Measurements from ENCODE around the gene RAB11FIP5. TPM values are rescaled to one million over a fixed set of nuclear protein-coding genes. Genes with fewer than 3 reads are reported as not detected.
A peak's percentile ranks its signal among the peaks of the same experiment; 100 is the strongest.
"Not testable (repeated sequence)": the region's sequence is repeated elsewhere in the genome, so short reads cannot be mapped to it uniquely, and the experiment has no call there.

Gene RAB11FIP5
- total RNA-seq, 1 experiment from 2014 or later = 43.8 TPM

DNA sequence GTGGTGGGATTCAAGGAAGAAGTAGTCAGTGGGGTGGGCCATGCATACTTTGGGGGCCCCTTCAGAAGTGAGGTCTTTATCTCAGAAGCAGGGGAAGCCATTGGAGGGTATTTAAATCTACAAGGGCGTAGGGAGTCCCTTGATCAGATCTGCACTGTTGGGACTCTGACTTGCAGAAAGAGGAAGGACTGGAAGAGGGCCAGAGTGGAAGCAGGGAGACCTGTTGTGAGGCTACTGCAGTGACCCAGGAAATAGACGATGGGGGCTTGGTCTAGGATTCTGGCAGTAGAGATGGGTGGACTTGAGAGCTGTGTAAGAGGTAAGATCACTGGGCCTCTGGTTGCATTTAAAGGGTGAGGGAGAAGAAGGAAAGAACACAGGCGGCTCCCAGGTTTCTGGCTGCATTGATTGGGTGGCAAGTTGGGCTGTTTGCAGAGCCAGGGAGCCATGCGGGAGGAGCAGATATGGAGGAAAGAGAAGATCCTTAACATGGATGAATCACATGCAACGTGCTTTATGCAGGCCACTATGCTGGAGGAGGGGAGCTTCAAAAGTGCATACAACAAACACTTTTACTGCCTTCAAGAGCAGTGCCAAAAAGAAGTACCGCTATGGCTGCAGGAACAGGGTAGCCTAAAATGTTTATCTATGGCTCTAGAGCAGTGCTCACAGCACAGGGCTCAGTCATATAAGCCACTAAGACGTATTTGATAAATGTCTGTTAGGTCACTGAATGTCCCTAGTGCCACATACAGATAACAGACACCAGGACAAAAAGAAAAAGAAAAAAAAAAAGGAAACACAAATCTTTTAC lies 43.5 kb downstream of the RAB11FIP5 start:
- peaks cover 2% of the 10 kb centered on the region; the same call in 1 of the 2 replicates for H3K36me3 ChIP-seq
- H3K4me3 ChIP-seq = no peak overlapping the region; the same call in 1 of the 2 replicates
- H3K9me3 ChIP-seq = no peaks in the 10 kb centered on the region
- DNase-seq = no peak
- H3K27me3 ChIP-seq = no peaks in the 10 kb centered on the region

DNA sequence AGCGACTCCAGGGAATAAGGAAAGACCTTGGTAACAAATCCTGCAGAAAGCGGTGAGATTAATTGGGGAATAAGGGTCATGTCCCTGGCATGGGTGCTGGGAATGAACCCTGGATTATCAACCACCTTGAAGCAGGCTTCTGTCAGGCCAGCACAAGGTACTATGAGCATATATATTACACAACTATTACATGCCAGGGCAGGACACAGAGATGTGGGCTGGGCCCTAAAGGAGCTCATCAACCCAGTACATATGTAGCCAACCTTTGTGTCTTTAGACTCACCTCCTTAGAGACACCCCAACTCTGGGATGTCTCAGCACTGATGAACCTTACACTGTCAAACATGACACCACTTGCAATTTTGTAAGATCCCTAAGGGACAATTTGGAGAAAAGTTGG lies 44.6 kb downstream of the RAB11FIP5 start:
- Histone ChIP-seq H3K36me3 (peaks cover 2% of the 10 kb centered on the region; the same call in 1 of the 2 replicates), H3K9me3 (no peaks in the 10 kb centered on the region), H3K27me3 (no peaks in the 10 kb centered on the region), H3K4me3 (no peak overlapping the region)
- no peak for DNase-seq

DNA sequence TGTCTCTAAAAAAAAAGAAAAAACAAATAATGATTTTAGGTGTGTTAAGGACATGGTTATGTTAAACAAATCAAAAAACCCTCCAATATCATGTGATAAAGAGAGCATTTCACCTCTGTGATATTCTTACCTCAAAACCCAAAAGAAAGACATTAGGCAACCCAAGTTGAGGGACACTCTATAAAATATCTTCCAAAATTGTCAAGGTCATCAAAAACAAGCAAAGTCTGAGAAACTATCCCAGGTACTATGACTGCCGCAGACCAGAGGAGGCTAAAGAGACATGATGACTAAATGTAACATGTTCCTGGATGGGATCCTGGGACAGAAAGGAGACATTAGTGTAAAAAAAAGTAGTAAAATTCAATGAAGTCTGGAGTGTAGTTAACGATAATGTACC lies 45.7 kb downstream of the RAB11FIP5 start:
- no peaks in the 10 kb centered on the region for H3K27me3 ChIP-seq
- DNase-seq = no peak

DNA sequence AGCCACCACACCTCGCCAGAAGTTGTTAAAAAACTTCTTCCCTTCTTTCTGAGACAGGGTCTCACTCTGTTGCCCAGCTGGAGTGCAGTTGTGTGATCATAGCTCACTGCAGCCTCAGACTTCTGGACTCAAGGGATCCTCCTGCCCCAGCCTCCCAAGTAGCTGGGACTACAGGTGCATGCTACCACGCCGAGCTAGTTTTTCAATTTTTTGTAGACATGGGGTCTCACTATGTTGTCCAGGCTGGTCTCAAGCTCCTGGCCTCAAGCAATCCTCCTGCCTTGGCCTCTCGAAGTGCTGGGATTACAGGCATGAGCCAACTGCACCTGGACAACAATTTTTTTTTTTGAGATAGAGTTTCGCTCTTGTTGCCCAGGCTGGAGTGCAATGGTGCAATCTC lies 47.7 kb downstream of the RAB11FIP5 start:
- not testable (repeated sequence) for DNase-seq, H3K9me3 ChIP-seq, H3K27me3 ChIP-seq, H3K36me3 ChIP-seq, H3K4me3 ChIP-seq

More for the DNA sequence above, 45.7 kb downstream of the RAB11FIP5 start:
- Histone ChIP-seq H3K36me3 (peaks cover 2% of the 10 kb centered on the region; the same call in 1 of the 2 replicates), H3K9me3 (no peaks in the 10 kb centered on the region), H3K4me3 (no peak overlapping the region)

DNA sequence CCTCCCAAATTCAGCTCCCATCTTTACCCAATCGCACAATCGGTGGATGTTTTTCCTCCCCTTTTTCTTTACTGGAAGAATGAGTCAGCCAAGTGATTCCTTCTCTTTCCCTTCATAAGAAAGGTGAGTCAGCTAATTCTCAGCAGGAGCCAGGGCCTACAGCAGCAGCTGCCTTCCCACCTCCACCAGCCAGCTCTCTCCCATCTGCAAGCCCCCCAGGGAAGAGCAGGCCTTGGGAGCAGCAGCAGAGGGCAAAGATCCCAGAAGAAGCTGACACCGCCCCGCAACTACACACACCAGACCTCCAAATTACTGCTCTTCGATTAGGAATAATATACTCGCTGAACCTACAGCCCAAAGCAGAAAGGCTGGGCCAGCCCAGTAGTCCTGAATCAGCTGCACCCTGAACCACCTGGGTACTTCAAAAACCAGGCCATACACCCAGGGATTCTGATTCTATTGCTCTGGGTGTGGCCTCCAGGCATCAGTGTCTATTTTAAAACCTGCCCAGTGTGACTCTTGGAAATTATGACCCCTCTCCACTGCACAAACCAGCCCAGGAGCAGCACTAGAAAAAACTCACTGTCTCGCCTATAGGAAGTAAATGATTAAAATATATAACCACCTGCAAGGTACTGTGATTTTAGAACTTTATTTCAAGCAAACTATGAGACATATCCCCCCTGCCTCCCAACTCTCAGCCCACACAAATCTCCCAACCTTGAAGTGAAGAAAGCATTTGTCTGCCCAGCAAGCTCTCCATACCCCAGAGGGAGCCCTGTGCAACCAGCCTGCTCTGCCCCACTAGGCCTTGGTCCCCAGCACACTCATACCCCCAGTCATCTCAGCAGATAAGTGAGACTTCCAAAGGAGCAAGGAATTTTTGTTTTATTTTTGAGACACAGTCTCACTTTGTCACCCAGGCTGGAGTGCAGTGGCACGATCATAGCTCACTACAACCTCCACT lies 48.6 kb downstream of the RAB11FIP5 start:
- H3K4me3 ChIP-seq = no peak overlapping the region
- peaks cover 2% of the 10 kb centered on the region; the same call in 1 of the 2 replicates for H3K36me3 ChIP-seq
- no peaks in the 10 kb centered on the region for H3K27me3 ChIP-seq
- no peaks in the 10 kb centered on the region for H3K9me3 ChIP-seq
- peak; percentile 82 for DNase-seq

DNA sequence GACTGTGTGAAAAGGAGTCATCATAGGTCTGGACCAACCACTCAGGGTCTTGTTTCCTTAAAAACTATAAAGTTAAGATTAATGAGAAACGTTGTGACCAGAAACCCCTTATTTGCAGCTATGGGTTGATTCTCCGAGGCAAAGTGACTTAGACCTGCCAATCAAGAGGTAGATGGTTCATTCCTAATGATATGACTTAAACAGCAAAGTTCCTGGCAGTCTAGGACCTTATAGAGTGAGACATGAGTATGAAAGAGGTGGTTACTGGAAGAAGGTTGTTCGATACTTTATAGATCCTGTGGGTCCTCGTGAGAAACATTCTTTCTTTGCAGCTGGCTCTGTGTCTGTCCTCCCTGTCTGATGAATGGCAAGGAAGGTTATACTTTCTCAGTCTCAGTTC lies 49.3 kb downstream of the RAB11FIP5 start:
- Histone ChIP-seq H3K9me3 (no peaks in the 10 kb centered on the region), H3K36me3 (peaks cover 2% of the 10 kb centered on the region; the same call in 1 of the 2 replicates), H3K27me3 (no peaks in the 10 kb centered on the region), H3K4me3 (no peak overlapping the region)
- no peak for DNase-seq

DNA sequence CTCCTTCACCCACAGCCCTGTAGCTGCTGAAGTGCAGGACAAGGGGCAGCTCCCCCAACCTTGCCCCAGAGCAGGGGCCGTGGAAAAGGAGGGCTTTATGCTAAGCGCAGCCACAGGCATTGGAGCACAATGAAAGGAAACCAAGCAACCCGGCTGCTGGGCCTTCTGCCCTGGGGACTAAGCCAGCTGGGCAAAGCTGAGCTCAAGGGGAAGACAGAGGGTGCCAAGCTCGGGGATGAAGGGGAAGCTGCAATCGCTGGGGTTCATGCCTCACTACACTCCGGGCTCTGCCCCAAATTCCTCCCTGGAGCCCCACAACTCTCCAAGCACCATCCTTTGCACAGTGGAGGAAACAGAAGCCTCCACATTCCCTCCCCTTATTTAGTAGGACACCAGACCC lies 53.6 kb downstream of the RAB11FIP5 start:
- Histone ChIP-seq H3K27me3 (no peaks in the 10 kb centered on the region), H3K4me3 (no peak overlapping the region), H3K36me3 (peaks cover 10% of the 10 kb centered on the region; the same call in 1 of the 2 replicates), H3K9me3 (peaks cover 2% of the 10 kb centered on the region)
- no peak for DNase-seq

DNA sequence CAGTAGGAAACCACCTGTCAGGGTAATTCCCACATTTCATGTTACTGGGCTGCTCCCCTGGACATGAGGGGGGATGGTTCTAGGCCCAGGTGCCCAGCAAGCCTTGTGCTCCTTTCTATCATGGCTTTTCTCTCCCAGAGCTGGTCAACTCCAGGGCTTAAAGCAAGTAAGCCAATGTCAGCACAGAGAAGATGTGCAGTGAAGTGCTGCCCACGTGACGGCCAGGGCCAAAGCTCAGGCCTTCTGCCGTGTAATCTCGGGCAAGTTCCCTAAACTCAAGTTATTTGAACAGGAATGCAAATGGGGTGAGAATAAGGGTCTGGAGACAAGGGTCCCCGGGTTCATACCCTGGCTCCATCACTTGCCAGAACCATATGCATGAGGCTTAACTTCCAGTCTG lies 57.8 kb downstream of the RAB11FIP5 start:
- H3K9me3 ChIP-seq = peaks cover 2% of the 10 kb centered on the region
- H3K36me3 ChIP-seq = peaks cover 10% of the 10 kb centered on the region; the same call in 1 of the 2 replicates
- no peak for DNase-seq
- no peak overlapping the region for H3K4me3 ChIP-seq
- no peaks in the 10 kb centered on the region for H3K27me3 ChIP-seq

DNA sequence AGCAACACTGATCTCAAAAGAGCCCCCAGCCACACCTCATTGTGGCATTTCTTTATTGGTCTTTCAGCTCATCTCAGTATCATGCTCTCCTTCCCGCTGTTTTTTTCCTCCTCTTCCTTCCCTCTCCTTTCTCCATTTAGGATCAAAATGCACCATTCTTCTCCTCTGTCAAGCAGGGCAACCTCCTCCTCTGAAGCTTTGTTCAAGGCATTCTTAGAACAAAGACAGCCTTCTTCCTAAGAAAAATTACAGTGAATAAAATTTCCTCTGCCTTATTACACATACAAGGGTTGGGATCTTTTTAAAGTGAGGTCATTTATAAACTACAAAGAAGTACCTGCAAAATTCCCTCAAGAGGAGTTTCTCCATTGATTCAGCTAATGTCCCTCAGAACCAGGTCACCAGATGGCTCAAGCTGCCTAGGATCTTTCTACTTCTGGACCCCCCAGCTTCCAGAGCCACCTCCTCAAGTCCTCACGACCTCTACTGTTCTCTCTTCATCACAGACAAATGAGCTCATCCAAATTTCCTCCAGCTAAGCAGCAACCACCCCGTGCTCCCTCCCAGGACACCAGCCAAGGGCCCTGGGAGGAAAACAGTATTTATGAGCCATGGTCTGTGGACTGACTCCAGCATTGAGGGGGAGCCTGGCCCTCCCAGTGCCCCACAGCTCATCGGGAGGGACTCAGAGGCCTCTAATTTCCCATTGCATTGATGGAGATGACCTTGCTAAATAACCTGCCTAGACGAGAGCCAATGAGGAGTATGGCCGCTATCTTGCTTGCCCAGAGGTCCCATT lies 59.2 kb downstream of the RAB11FIP5 start:
- Histone ChIP-seq H3K27me3 (no peaks in the 10 kb centered on the region), H3K36me3 (peaks cover 10% of the 10 kb centered on the region; the same call in 1 of the 2 replicates), H3K4me3 (no peak overlapping the region), H3K9me3 (peaks cover 2% of the 10 kb centered on the region)
- DNase-seq = peak; percentile 74

DNA sequence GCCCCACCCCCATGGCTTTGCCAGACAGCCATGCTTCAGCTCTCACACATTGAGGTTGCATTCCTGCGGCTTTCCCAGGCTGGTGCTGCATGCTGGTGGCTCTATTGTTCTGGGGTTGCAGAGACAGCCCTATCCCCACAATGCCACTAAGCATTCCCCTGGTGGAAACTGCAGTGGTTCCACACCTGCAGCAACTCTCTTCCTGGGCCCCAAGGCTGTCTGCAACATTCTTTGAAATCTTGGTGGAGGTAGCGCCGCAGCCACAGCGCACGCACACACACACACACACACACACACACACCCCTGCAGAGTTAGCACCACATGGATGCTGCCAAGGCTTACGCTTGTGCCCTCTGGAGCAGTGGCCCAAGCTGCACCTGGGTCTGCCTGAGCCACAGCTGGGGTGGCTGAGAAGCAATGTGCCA lies 62.6 kb downstream of the RAB11FIP5 start:
- H3K27me3 ChIP-seq = no peaks in the 10 kb centered on the region
- no peaks in the 10 kb centered on the region for H3K36me3 ChIP-seq
- H3K4me3 ChIP-seq = no peak overlapping the region
- H3K9me3 ChIP-seq = no peaks in the 10 kb centered on the region
- no peak for DNase-seq

DNA sequence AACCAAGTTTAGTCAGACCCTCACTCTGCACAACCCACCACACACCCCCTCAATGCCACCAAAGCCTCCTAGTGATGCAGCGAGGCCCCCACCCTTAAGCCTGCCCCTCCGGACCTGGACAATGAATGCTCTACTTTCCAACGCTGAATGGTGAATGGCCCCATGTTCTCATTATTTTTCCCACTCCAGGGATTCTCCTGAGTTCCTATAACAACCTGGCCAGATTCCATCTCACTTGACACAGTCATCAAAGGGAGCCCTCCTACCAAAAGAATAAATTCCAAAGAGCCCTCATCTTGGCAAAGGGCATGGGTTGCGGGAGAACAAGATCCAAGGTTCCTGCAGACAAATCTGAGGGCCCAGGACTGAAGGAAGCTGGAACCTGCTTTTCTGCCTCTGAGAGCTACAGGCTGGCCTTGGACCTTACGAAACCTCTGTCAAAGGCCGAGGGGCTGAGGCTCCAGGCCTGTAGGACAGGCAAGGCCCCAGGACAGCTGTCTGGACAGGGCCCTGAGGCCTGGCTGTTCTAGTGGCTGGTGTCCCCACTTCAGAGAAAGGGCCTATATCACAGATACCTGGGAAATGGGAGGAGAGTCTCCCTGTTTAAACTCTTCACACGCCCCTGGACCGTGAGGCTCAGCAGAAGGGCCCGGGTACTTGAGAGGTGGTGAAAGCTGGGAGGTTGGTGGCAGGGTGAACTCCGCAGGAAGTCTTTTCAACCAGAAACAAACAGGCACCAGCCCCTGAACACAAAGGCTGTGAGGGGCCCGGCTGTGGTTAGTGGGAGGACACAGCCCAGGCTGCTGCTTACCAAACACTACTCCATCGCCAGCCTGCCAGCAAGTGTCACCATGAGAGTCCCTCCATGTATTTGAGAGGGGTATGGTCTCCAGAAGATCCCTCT lies 68.6 kb downstream of the RAB11FIP5 start:
- Histone ChIP-seq H3K9me3 (no peaks in the 10 kb centered on the region), H3K36me3 (no peaks in the 10 kb centered on the region), H3K27me3 (no peaks in the 10 kb centered on the region), H3K4me3 (no peak overlapping the region)
- DNase-seq = no peak

DNA sequence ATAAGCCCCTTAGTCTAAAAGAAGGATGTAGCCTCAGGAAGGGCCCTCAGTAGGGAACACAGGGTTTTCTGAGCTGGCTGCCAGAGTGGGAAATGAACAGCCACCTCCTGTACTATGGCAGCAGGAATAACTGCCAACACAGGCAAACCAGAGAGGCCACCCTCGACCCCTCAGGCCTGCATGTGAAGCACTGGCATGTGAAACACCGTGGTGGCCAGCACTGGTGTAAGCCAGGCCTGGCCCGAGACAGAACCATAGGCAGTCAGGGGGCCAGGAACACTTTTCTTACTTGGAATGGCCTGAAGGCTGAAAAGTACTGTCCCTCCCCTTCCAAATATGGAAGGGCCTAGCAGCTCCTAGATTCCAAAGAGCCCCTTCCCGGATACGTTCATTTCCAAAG lies 69.5 kb downstream of the RAB11FIP5 start:
- no peak overlapping the region for H3K4me3 ChIP-seq
- no peak for DNase-seq

DNA sequence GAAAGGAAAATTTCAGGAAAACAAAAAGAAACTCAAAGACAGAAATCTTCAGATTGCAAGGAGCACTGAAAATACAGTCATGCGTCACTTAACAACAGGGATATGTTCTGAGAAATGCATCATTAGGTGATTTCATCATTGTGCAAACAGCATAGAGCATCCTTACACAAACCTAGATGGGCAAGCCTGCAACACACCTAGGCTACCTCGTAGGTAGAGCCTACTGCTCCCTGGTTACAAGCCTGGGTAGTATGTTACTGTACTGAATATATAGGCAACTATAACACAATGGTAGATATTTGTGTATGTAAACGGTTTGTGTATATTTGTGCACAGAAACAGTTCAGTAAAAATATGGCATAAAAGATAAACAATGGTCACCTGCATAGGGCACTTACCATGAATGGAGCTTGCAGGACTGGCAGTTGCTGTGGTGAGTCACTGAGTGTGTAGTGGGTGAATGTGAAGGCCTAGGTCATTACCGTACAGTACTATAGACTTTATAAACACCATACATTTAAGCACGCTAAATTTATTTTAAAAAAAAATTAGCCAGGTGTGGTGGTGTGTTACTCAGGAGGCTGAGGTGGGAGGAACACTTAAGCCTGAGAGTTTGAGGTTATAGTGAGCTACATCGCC lies 74.7 kb downstream of the RAB11FIP5 start:
- no peak overlapping the region for H3K4me3 ChIP-seq
- no peak for DNase-seq
- H3K9me3 ChIP-seq = no peaks in the 10 kb centered on the region
- H3K27me3 ChIP-seq = no peaks in the 10 kb centered on the region
- no peaks in the 10 kb centered on the region for H3K36me3 ChIP-seq

More for the DNA sequence above, 69.5 kb downstream of the RAB11FIP5 start:
- H3K36me3 ChIP-seq = no peaks in the 10 kb centered on the region
- no peaks in the 10 kb centered on the region for H3K9me3 ChIP-seq
- no peaks in the 10 kb centered on the region for H3K27me3 ChIP-seq

DNA sequence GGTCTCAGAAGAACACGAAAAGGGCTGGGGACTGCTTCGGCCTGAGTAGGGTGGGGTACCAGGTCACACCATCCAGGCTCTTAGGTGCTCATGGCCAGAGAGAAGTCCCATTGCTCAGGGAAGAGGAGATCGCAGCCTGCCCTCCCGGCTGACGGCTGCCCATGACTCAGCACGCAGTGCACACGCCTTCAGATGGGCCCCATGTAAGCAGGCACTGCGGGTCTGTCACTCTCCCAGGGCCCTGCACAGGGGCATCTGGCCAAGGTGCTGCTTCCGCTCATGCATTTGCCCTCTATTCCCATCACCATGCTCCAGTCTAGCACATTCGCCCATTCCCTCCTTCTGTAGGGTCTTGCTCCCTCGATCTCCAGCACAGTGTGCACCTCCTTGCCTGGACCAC lies 76.0 kb downstream of the RAB11FIP5 start:
- Histone ChIP-seq H3K9me3 (no peaks in the 10 kb centered on the region), H3K27me3 (no peaks in the 10 kb centered on the region)
- DNase-seq = no peak

More for the DNA sequence above, 76.0 kb downstream of the RAB11FIP5 start:
- Histone ChIP-seq H3K36me3 (no peaks in the 10 kb centered on the region), H3K4me3 (no peak overlapping the region)

Data from MG63 (cell line).